GM18517 (cell line): ENCODE results near the gene DGKG.

Source experiments
- ATAC-seq: cut with Tn5 transposase; IDR thresholded peaks from one replicate; pipeline ENCODE4 v1.9.1; 2021; ENCODE audit warnings: mild to moderate bottlenecking, moderate library complexity; ENCODE audit not compliant: unreplicated experiment

Gene DGKG

DNA sequence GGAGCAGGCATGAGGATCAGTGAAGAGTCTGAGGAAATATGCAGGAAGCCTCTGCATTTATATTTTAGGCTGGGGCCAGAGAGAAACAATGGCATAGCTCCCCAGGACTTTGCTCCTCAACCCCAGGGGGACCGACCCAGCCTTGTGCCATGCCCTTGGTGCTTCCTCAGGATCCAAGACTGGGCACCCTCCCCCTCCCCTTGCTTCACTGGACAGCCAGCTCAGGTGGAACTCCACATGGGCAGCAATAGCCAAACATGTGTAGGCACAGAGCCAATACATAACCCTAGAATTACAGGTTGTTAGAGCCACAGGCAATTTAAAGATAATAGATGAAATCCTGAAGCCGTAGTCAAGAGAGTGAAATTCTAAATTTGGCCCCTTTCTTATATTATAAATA, 180.1 kb downstream of the DGKG start:
- ATAC-seq, result no peak

DNA sequence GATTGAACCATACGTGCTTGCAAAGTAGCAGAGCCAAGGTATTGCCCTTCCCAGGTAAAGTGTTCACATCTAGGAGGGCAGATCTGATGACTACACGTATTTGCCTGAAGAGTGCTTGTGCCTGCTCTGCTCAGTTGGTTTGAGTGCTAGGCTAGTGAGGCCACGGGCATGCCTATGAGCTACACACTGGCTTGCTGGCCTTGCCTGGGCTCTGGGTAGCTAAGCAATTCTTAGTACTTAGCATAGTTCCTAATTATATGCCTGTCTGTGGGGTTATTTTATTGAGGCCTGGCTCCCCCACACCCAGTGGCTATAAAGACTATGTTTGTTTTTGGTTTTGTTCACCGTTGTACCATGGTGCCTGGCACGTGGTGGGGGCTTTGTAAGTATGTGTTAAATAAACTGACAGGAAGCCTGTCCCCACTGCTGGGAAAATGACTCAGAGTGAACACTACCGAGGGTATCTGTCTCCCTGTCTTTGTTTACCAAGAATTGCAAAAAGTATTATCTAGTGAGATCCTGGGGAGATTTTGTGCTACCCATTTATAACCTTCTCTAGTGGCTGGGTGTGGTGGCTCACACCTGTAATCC, 181.0 kb downstream of the DGKG start:
- ATAC-seq, result no peak

DNA sequence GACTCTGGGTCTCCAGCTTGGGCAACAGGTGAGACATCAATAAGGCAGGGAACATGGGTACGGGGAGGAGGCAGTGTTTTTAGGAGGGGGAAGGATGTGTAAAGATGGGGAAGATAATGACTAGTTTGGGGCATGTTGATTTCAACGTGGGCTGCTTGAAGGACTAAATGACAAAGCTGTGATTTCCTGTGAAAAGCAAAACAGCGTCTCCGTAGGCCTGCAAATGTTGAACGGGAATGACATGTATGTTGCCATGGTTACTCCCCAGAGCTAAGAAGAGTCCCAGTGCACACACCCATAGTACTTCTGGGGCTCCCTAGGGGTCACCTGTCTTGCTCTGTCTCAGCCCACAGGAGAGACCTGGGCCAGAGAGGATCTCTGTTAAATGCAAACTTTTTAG, 181.9 kb downstream of the DGKG start:
- ATAC-seq, result no peak

DNA sequence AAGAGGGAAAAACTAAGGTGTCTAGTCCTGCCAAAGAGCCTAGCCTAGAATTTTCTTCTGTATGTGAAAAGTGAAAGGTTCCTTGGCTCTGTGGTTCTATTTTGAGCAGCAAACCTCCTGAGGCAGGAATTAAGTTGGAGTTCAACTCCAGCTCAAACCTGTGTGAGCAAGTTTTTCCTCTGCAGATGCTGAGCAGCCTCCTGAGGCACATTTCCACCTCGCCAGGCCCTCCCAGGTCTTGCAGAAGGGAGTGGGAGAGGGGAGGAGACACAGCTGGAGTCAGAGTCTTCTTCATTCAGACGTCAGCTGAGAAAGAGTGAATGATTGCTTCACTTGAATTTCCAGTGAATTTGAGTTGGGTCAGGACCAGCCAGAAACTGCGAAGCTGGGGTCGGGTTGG, 183.6 kb downstream of the DGKG start:
- ATAC-seq, result no peak

DNA sequence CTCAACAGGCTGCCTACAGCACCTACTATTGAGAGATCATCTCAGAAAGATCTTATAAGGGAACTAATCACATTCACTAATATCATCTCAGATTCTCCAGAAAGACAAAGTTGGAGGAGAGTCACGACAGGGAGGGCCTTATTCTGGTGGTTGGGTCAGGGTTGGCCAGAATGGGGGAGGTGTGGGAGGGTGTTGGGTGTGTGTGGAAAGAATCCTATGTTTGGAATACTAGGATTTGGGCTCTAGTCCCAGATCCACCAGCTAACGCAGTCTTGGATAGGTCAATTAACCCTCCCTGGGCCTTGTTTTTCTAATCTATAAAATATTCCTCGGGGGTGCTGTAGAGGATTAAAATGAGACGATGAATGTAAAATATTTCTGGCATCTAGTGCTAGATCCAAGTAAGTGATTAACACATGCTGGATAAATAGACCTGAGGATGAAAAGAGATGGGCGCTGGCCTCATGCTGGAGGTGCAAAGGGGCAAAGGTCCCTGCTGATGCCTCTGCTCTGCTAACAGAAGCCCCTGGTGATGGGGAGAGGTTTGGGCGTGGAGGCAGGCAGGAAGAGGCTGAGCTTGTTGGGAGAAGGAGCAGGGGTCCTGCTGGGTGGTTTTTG, 185.6 kb downstream of the DGKG start:
- no peak for ATAC-seq

DNA sequence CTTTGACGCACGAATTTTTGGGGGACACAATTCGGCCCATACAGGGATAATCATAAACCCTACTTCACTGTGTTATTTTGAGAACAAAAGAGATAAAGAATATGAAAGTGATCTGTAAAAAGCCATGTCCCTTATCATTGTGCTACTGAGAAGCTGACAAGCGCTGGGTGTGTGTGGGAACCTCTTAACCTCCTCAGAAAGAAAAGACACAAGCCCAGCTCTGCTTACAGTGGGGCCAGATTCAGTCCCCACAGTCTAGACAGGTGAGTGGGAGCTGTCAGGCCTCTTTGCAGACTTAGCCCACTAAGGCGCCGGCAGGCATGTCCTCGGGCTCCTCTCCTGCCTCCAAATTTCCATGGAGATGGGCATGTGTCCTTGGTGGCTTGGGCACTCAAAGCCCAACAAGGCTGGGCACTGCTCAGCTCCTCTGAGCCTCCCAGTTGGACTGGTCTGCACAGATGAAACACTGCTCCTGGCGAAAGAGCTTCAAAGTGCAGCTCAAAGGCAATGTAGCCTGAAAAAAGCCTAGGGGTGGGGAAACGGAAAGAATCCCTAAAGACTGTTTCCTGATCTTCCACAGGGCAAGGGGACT, 188.7 kb downstream of the DGKG start:
- no peak for ATAC-seq

DNA sequence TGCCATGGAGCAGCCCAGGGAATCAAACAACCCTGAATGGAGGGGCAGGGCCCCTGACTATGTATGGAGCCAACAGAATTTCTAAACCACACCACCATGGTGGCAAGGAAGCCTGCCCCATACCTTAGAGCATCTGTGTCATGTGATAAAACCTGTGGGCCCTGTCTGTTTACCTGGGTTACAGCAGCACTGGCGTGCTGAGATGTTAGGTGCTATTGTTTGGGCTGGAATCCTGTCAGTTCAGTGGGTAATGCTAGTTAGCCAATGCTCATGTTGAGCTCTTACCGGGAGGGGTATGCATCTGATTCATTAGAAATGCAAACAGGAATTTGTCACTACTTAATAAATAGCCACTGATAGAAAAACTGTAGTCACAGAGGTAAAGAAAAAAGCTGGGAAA, 189.7 kb downstream of the DGKG start:
- no peak for ATAC-seq

DNA sequence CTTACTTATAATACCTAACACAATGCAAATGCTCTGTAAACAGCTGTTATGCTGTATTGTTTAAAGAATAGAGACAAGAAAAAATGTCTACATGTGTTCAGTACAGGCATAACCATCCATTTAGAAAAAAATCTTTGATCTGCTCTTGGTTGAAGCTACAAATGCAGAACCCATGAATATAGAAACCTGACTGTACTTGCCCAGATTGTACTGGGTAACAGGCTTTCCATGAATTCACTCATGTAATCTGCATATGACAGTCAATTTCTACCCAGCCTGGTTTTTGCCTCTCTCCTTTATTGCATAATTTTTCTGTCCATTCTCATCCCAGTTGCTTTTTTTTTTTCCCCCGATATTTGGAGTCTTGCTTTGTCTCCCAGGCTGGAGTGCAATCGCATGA, 190.5 kb downstream of the DGKG start:
- ATAC-seq, result no peak

DNA sequence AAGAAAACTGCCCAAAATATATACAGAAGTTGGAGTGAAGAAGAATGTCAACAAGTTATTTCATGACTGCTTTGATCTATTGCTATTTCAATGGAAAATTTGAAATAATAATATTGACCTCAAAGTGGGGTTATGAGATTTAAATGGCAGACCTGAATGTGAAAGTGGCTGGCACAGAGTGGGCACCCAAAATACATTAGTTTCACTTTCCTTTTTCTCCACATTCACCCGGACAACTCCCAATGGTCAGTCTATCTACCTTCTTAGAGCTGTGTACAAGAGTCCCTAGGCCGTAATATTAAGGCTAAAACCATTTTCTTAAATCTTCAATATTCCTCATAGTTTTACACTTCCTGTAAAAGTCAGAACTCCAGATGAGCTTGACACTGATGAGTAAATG, 191.5 kb downstream of the DGKG start:
- no peak for ATAC-seq

DNA sequence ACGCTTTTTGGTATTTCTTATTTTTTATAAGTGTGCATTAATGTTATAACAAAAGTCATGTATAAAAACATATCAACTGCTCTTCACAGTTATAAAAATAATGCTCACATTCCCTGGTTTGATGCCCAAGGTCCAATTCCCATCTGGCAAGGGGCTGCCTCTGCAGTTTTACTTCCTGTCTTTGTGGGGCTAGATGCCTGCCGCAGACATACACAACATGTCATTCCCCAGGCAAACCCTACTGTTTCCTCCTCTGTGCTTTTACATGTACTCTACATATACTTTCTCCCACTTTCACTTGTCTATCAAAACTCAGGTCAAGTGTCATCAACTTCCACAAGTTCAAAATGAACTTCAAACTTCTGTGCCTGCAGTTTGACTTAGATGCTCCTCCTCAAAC, 192.7 kb downstream of the DGKG start:
- ATAC-seq, result no peak

DNA sequence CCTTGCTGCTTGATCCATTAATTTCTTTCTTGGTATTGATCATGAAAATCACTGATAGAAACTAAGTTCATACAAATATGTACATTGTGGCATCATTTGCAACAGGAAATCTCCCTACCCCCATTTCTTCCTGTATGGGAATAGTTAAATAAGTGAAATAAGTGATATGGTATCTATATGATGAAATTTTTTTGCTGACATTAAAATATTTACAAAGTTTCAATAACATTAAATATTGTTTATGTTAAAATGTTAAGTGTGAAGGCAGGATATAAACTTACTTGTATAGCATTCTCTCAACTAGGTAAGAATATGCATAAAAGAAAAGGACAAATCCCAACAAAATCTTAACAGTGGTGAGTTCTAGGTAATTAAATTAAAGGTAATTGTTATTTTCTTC, 193.1 kb downstream of the DGKG start:
- no peak for ATAC-seq

DNA sequence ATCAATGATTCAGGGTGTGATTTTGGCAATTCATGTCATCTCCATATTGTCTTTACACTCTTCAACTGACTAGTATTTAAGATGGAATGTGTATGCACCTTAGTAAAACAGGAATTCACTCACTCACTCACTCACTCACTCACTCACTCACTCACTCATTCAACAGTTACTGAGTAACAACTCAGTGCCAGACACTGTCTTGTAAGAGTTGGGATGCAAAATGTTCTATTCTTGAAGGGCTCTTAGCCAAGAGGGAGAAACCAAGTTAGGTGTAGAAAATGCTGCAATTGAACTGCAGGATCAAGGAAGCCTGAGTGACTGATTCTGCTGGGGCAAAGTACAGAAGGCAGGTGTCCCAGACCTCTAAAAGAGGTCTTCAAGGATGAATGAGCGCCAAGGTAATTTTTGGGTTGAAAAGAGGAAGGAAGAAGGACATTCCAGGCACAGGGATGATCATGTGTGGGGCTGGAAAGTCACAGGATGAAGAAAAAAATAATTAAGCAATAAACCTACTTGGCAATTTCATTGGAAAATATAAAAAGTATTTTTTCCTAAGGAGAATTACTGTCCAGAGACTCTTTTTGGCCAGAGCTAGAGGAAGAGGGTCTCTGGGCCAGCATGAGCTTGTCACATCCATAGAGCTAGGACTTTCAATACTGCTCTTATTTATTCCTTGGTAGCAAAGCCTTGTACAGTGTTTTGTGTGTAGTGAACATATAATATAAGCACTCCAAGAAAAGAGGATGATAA, 194.2 kb downstream of the DGKG start:
- ATAC-seq, result no peak

DNA sequence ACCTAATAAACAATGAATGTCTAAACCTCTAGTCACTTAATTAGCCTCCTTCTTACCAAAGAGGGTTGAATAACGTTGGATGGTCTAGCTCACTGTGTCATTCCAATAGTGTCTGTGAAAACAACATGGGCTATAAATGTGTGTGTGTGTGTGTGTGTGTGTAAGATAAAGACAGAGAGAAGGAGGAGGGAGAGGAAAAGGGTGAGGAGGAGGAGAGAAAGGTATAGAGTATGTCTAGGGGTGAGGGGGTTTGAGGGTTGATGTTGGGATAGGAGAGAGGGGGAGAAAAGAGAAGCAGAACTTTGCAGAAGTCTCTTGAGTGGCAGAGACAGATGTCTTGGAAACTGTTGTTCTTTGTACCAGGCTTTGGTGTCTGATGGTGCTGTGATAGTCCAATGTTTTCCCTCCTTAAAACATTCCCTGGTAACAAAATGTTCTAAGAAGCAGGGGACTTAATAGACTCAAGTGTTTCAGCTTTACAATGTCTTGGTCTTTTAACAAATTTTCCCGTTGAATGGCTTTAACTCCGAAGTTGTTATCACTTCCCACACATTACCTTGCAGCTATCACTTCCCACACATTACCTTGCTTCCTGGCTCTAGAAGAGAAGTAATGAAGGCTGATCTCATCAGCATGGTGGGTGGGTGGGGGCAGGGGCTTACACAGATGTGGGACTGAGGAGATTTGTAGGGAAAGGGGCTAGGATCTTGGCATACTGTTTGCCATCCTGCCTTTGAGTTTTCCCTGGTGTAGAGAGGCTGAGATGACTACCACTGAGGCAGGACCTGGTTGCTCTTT, 195.3 kb downstream of the DGKG start:
- ATAC-seq, result no peak

DNA sequence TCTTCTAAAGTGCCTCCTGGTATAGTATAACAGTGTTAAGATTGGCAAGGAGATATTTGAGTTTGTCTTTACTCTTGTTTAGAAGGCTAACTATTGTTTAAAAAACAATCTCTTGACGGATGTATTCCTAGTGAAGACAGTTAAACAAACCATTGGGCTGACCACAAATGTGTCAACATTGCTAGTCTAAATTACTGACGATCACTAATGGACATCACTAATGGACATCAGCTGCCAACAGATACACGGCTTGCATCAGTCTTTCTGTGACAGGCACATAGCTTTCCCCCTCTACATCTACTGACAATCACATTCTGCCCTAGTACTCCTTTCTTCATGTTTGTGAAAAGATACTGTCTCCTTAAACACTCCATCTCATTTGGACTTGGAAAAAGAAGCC, 196.0 kb downstream of the DGKG start:
- no peak for ATAC-seq

DNA sequence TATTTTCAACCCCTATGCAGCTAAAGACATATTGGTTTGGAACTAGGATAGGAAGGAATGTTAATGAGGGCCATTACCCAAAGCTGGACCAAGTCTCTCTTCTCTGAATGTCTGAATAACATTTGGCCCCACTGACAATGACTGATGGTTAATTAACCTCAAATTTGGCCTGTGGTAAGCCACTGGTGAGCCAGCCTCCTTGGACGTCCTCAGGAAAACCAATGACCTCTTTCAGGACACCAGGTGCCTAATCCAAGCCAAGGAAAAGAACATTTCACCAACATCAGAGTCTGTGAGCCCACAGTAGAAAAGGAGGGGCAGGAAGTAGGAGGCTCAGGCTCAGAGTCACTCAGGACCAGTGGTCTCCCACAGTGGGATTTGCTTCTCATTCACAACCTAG, 196.7 kb downstream of the DGKG start:
- no peak for ATAC-seq

DNA sequence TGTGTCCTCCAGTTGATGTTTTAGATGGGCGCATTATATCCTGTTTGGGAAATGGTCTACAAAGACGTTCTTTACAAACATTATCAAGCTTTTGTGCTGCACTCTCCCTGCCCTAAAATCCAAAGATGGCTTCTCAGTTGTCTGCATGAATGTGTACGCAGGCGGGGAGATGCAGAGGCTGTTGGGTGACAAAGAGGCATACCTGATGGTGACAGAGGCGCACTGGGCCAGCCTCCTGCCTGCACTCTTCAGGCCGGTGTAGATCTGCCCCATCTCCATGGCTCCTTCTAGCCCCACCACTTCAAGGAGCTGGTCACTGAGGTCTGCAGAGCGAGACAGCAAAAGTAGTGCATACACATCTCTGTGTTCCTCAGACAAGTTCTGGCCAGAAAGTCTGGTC, 197.3 kb downstream of the DGKG start:
- ATAC-seq, result no peak

DNA sequence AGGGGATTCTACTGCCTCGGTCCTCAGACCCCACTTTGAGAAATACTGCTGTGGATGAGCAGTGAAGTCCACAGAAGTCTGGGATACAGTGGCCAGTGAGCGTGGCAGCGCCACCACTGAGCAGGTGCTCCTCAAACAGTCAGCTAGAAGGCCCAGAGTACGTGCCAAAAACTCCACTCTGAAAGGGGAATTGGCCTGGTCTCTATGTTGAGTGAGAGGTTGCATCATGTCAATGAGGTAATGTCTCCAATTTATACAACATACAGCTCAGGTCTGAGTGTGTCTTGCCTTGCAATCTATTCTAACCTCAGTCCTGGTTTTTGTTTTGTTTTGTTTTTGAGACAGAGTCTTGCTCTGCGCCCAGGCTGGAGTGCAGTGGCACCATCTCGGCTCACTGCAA, 199.8 kb downstream of the DGKG start:
- no peak for ATAC-seq

DNA sequence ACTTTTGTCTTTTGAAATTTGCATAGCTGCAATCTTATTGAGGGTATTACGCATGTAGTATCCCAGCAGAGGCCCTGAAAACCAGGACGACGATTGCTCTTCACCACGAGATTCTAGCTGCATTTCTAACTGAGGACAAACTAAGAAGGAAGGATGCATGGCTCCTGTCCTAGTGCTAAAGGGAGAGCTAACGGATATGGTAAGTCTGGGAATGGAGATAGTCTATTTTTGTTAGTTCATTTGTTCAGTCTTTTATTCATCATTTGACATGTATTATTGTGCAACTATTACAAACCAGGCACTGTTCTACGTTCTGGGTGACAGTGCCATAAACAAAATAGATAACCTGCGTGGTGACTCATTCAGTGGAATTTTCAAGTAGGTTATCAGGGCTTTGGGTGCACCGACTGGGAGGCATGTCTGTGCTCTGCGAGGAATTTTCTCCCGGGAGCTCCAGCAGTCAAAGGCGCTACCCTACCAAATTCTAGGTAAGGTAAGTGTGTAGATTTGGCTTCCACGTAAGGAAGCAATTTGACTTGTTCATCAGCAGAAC, 201.3 kb downstream of the DGKG start:
- ATAC-seq, result no peak

DNA sequence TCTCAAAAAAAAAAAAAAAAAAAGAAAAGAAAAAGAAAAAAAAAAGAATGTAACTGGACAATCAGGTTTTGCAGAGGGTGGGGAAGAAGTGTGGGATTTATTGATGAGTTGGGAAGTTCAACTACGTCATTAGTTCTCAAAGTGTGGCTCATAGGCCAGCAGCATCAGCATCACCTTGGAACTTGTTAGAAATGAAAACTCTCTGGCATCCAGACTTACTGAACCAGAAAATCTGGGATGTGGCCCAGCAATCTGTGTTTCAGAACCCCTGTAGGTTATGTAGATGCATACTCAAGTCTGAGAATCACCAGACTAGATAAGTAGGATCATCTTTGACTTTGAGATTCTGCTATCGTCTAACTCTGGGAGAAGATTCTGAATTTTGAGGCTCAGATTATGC, 207.4 kb downstream of the DGKG start:
- ATAC-seq, result no peak

DNA sequence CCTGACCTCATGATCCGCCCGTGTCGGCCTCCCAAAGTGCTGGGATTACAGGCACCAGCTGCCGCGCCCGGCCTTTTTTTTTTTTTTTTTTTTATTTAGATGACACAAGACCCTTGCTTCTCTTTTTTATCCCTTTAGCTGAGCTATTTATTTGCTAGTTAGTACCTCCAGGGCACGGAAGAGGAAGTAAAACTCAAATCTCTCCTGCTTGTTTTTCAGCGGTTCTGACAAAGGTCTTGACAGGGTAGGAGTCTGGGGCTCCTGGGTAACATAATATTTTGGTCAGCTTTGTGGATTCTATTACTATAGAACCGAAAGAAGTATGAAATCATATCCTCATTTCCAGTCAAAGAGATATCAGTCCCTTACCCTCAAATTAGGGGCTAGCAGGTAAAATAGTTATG, 209.1 kb downstream of the DGKG start:
- ATAC-seq, result peak; percentile 95

DNA sequence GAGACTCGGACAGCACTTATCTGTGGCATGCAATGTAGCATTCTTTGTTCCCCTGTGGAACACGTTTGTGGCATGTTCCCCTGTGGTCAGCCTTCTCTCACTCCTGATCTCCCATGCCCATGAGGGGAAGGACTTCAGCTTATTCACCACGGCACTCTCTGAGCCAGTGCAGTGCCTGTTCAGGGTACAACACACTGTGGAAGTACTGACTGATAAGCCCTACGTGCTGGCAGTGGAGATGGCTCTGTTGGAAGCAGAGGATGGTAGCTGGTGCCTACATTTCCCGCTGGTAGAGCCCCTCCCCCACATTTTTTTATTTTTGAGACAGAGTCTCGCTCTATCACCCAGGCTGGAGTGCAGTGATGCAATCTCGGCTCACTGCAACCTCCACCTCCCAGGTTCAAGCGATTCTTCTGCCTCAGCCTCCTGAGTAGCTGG, 209.7 kb downstream of the DGKG start:
- no peak for ATAC-seq
